H1 (cell line): Measurements from ENCODE around the gene ST6GALNAC4. TPM values are rescaled to one million over a fixed set of nuclear protein-coding genes. Genes with fewer than 3 reads are reported as not detected.

ENCODE experiments used
- ASH2L ChIP-seq: fragments of 200-600, 300-600 bp; sonication (generic); IDR thresholded peaks from one replicate; pipeline ENCODE4 v1.7.1; 2017; ENCODE audit warnings: low read length
- ATF3 ChIP-seq: IDR thresholded peaks from 2 replicates; pipeline ENCODE4 v1.6.1; 2011; ENCODE audit warnings: low read depth, mild to moderate bottlenecking, low read length; ENCODE audit not compliant: insufficient read depth
- BACH1 ChIP-seq: IDR thresholded peaks from 2 replicates; pipeline ENCODE4 v1.6.1; 2012; ENCODE audit warnings: low read length, improper control_type of control experiment
- CBX5 ChIP-seq: fragments of 300-800, 300-1000 bp; sonication (generic); IDR thresholded peaks from 2 replicates; pipeline ENCODE4 v1.7.1; 2016; ENCODE audit warnings: antibody characterized with exemption, low read length, low read depth
- CREB1 ChIP-seq: IDR thresholded peaks from 2 replicates; pipeline ENCODE4 v1.6.1; 2012; ENCODE audit warnings: inconsistent platforms
- HDAC2 ChIP-seq, 2 experiments: fragments of 300-600 bp in 1 of 2; sonication (generic) in 1 of 2; IDR thresholded peaks; 2 replicates each; pipeline ENCODE4 v1.6.1; 2011 to 2012; ENCODE audit warnings: low read depth in 2 of 2, low read length in 2 of 2, mild to moderate bottlenecking in 2 of 2, moderate library complexity in 2 of 2, borderline replicate concordance in 1 of 2, inconsistent platforms in 1 of 2
- KDM4A ChIP-seq: IDR thresholded peaks from one replicate; pipeline ENCODE4 v1.7.1; 2012; ENCODE audit warnings: low read depth, mild to moderate bottlenecking, moderate library complexity, low read length, inconsistent platforms; ENCODE audit not compliant: severe bottlenecking
- SIN3A ChIP-seq, 2 experiments: IDR thresholded peaks in 1 of 2; conservative IDR thresholded peaks in 1 of 2; 2 replicates each; pipeline ENCODE4 v1.6.1; 2011 to 2012; ENCODE audit warnings: low read length in 2 of 2, improper control_type of control experiment in 1 of 2, low read depth in 1 of 2, mild to moderate bottlenecking in 1 of 2
- SIRT6 ChIP-seq: IDR thresholded peaks from one replicate; pipeline ENCODE4 v1.7.1; 2012; ENCODE audit warnings: low read length, inconsistent platforms
- SP4 ChIP-seq: IDR thresholded peaks from 2 replicates; pipeline ENCODE4 v1.6.1; 2012; ENCODE audit warnings: low read length, inconsistent platforms
- polyA plus RNA-seq, 7 experiments: library from polyadenylated mRNA; depleted of rRNA in 3 of 7; stranded (reverse) in 5 of 7; unstranded in 2 of 7; fragments of >200 nt in 5 of 7; fragments of 200-250 nt in 2 of 7; gene quantifications; 1 replicate in 5 of 7; 2 replicates in 1 of 7; 4 replicates in 1 of 7; pipeline versions ENCODE4 v1.2.1 to v1.2.3, GENCODE V29; 2011 to 2013; ENCODE audit warnings: missing spikeins in 2 of 7, mixed read lengths in 2 of 7
- total RNA-seq: library from RNA; stranded (reverse); fragmentation: NEBNext Ultra II Directional; extraction: Animal tissue kit (Norgen Biotek cat#: 25700); gene quantifications from 2 replicates; pipeline ENCODE4 v1.2.1, GENCODE V29; 2021

Gene ST6GALNAC4
- total and polyA plus RNA-seq, 2 of the 8 experiments (the other 6 are each of a cell fraction or from before 2014, with no cell fraction given), result 21.8 to 34.1 TPM

GRCh38 chr9:127905788-127906191 lies 11.1 kb downstream of the ST6GALNAC4 start (continued):
- TF ChIP-seq ASH2L, result no peak
- TF ChIP-seq SP4, result no peak
- TF ChIP-seq HDAC2 (IDR thresholded peaks at IDR 0.05; ENCODE audit: borderline replicate concordance in 1 of 2, low read depth in 2 of 2, low read length in 2 of 2), result no peak
- TF ChIP-seq SIRT6, result no peak
- no peak for TF ChIP-seq CBX5
- no peak for TF ChIP-seq BACH1
- no peak for TF ChIP-seq ATF3
- TF ChIP-seq SIN3A (conservative IDR thresholded peaks at IDR 0.05 in 1 of 2, IDR thresholded peaks at IDR 0.05 in 1 of 2; ENCODE audit: low read depth in 1 of 2, low read length in 2 of 2), result no peak
- TF ChIP-seq KDM4A, result no peak
- no peak for TF ChIP-seq CREB1
